Brain pericyte (primary cell): ENCODE measurements around the gene PRR5L.
"Not testable (repeated sequence)": the region's sequence is repeated elsewhere in the genome, so short reads cannot be mapped to it uniquely, and the experiment has no call there.

Source experiments
- DNase-seq: peaks from one replicate; pipeline ENCODE4 v3.0.0-alpha.2; 2012; ENCODE audit warnings: low read depth, low spot score

The PRR5L gene

DNA sequence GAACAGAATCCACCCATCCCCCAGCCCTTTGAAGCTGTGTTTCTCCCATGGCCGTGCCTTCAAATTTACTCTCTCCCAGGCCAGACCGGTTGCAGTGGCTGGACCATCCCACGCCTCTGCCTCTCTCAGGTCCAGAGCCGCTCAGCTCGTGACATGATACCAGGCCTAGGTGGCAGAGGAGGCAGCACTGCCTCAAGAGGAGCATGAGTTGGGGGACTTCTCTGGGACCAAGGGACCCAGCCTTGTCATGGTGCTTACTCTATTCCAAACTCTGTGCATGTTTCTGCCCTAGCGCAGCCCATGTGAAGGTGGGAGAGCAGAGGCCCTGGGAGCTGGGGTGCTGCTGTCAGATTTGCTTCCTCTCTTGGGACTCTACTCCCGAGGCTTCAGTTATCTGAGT is 163.0 kb downstream of the PRR5L start:
- DNase-seq, result no peak

GRCh38 chr11:36460220-36460619 is 164.1 kb downstream of the PRR5L start:
- no peak for DNase-seq

GRCh38 chr11:36462321-36462720 is 166.2 kb downstream of the PRR5L start:
- no peak for DNase-seq

GRCh38 chr11:36463781-36464180 is 167.7 kb downstream of the PRR5L start:
- DNase-seq, result no peak

DNA sequence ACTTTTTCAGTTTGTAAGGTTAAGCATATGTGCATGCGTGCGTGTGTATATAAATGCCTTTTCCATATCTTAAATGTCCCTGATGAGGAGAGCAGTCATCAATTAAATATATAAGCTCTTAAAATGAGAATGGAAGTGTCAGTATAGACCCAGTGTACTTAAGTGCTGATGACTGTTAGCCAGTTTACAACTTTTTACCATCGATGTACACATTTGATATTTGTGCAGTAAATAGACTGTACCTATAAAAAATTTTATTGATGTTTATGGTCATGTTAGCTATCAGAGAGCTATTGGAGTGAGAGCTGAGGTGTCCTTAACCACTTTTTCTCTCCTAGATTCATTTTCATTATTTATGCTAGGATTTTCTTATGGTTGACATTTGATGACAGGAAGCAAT is 168.6 kb downstream of the PRR5L start:
- DNase-seq, result no peak

DNA sequence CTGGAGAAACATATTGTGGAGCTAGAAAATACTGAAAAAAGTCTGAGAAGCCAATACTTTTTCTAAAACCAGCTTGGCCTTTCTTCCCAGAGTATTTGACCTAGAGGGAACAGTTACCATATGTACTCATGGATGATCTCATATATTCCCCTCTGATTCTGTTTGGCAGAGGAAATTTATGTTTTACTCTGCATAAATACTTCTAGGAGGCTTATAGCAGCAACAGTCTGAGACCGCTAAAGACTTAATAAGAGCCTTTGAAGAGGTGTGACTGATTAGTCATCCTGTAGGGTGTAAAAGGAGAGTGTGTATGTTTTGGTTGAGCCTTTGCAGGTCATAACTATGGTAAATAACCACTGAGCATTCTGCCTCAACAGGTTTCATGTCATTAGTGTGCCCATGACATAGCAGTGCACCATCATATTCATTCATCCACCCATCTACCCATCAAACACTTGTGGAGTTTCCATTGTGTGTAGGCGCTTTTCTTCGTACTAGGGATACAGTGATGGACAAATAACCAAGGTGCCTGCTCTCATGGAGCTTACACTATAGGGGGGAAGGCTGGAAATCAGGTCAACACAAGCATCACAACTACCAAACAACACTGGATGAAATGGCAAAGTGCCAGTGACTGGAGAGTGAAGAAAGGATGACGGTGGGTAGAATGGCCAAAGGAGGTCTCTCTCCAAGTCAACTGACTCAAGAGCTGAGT is 169.5 kb downstream of the PRR5L start:
- no peak for DNase-seq

DNA sequence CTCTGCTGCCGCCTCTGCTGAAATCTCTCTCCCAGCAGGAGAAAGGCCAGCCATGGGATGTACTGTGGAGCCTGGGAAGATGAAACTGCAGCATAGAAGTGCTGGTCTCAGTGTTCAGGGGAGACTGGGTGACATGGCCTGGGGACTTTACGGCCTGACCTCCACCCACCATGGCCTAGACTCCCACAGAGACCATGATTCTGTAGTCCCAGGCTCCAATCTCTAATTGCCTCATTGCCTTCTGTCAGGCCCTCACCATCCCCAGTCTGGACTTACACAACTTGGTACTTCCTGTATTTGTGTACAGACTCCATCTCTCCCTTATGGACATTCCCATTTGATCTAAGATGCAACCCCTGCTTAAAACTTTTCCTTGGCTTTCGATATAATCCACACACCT is 170.9 kb downstream of the PRR5L start:
- no peak for DNase-seq

DNA sequence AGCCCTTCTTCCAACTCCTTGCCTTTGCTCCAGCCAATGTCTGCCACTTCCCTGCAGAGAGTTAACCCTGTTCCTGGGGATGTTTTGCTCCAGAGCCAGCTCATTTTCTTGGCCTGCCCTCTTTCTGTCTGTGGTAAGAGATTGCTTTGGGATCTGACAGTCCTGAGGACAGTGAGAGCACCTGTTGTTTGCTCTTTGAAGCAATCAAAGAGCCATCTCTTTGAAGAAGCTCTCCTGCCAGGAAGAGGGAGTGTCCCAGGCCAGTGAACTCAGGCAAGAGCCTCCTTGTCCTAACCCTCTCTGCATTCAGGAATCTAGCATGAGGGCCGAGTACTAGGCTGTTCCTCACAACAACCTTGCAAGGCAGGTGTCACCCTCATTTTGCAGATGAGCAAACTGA is 171.8 kb downstream of the PRR5L start:
- no peak for DNase-seq

DNA sequence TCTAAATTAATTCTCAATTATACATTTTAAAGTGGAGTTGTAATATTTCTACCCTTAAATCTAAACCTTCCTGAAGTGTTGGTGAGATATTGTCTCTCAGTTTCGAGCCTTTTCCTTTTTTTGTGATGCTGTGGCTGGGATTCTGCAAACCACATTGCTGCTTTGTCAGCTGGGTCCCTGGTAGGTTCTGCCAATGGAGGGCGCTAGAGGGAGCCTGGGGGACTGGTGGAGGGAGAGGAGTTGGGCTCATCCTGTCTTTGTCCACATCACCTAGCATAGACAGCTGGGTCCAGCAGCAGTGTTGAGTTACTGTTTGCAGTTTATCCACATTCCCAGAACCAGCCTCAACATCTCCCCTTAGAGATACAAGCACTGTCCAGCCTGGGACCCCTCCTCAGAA is 173.0 kb downstream of the PRR5L start:
- no peak for DNase-seq

DNA sequence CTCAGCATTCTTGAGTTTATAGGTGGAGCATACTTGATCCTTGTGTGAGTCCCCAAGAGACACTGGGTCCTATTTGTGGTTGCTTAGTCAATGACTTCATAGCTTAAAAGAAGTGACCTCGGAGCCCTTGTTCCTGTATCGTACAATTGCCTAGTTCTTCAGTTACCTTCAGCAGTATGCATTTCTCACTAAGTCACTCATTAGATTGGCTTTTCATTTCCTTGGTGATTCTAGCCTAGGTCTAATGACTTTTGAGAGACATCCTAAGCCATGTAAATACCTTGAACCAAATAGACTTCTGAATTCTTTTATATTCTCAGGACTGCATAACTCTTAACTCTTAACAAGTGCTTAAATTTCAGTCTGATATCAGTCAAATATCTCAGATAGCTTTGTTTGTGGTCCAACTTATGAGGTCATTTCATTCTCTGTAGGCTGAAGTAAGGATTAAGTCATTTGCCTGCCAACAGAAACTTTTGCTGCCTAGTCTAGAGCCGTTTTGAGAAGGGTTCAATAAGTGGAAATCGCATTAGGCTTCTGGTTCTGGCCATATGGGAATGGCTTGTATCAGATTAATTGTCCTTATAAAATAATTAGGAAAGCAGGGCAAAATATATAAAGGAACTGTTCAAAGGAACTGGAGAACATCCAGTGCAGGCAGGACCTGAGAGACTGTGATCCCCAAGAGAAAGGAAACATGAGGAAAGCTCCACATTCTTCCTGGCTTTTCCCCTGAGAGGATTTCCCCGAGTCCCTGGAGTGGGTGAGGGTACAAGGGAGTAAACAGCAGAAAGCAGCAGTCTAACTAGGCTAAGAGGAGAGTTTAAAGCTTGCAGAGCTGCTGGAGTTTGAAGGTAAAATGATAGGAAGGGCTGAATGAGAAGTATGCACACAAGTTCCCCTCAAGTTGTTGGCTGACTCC is 174.1 kb downstream of the PRR5L start:
- DNase-seq, result no peak

DNA sequence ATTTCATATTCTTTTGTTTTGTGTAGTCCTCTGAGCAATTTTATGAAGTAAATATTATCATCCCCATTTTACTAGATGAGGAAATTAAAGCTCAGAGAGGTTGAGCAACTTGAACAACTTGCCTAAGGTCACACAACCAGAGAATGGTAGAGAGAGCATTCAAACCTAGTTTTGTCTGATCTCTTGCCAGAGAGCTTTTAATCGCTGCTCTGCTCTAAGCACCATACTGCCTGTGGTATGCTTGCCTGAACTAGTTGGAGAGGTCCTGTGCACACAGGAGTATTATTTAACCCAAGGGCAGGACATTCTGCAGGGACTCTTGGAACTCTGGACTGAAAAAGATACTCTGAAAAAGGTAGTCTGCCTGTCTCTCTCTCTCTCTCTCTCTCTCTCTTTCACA is 175.5 kb downstream of the PRR5L start:
- no peak for DNase-seq

GRCh38 chr11:36475192-36475591 is 179.1 kb downstream of the PRR5L start:
- DNase-seq, result no peak

DNA sequence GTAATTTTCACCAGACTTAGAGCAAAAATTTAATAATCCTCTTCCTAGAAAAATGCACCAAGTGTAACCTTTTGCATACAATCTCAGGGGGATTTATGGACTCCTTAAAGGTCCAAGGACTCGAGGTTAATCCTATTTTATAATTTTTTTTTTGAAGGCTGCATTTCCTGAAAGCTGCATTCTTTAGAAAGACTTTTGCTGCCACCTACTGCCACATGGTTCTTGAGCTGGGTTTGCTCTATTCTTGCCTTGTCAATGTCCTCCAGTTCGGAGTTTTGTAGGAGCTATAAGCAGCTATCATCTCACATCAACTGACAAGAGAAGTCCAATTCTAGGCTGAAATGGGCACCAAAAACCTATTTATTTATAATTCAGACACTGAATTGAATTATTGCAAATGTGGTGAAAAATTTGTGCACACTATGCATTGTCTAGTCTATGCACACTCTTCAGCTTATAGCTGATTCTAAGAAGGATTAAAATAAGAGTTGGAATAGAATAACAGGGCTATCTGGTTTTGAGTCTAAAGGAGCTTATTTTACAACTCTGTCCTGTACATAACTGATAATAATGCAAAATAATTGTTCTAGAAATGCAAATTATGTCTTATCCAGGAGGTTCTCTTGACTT is 182.7 kb downstream of the PRR5L start:
- DNase-seq, result no peak

DNA sequence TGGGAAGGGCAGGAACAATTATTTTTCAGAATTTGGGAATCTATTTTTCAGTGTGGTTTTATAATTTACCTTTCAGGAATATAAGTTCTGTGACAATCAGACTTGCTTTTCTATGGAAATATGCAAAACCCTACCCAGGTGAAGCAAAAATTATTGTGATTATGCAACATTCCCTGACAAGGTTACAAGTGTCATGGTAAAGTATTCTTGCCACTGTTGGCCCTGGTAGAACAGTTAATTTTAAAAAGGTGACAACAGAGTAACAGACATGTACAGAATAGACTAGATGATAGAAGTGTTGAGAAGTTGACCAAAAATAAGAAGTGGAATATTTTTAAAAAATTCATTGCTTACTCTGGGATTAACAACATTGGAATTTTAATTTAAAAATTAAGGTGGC is 184.7 kb downstream of the PRR5L start:
- no peak for DNase-seq

GRCh38 chr11:36483042-36483441 is 187.0 kb downstream of the PRR5L start:
- DNase-seq, result not testable (repeated sequence)

- DNase-seq, result no peak
These were observed 189.4 kb downstream of the PRR5L start for GRCh38 chr11:36485298-36486002.

- no peak for DNase-seq
These were observed 191.5 kb downstream of the PRR5L start for GRCh38 chr11:36487619-36488018.

DNA sequence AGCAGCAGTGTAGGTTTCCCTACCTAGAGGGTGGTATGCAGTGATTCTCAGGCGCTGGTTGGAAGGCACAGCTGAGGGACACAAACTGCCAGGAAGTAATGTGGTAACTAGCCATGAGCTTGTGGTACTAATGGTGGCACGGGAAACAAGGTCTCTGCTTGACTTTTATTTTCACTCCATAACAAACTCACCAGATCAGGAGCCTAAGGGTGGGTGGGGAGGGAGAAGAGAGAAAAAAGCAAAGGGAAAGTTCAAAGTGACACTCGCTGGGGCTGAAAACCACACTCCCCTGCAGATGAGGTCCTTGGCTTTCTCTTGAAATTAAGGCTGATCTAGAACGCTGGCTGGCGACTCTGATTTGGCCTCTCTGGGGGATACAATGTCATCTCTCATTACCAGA is 192.0 kb downstream of the PRR5L start:
- no peak for DNase-seq

DNA sequence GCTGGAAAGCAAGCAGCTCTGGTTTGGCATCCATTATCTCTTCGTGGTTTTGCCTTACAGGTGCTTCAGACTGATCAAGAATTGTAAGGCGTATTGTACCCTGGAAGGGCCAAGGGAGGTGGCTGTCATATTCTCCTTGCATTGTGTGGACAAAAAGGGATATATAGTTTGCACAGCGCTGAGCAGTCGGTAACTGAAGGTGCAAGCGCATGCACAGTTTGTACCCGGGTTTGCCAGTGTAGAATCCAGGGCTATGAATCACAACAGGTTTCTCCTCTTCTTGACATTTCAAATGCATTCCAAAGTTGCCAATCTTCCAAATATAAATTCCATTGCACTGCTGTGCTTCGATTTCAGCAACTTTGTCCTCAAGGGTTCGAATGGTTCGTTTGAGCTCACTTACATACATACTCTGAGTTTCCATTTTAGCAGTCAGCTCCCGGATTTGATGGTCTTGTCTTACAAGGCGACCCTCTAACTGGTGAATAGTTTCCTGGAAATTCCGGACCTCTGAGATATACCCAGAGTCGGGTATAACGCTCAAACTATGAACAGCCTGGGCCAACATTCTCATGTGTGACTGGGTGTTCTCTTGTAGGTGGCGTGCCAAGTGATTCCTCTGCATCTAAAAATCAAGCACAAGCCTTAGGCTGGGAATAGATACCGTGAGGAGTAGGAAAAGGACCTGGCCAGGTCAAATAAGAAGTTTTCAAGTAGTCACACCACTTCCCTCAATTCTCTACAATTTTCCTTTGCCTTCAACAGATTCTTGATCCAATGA is 194.1 kb downstream of the PRR5L start:
- DNase-seq, result no peak

GRCh38 chr11:36492724-36493304 is 196.7 kb downstream of the PRR5L start:
- no peak for DNase-seq

GRCh38 chr11:36493332-36493731 is 197.2 kb downstream of the PRR5L start:
- no peak for DNase-seq
